ENCODE data around the gene TTI1.

The TTI1 gene

DNA sequence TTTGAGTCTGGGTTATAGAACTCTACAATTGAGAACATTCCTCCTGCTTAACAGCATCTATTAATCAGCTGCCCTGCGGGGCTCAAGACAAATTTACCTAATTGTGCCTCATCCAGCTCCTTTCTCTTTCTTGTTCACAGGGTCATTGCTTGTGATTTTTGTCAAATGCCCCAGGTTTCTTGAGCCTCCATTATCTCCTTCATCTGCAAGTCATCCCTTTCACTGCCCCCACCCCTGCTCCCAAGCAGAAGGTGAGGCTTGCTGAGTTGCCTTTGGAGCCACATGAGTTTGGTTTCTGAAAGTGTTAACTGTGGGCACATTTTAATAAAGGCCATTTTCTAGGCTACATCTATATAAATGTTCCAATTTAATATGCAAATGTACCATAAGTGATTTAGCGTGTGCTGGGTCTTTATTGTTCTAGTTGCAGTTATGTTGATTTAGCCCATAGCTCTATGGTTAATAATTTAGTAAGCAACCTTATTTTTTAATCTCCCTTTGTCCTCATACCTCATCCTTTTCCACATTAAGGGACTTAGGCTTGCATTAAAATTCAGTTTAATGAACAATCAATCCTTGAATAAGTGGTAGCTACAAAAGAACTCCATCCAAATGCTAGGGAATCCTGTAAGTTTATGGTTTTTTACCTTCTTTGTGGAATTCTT lies 74.3 kb downstream of the TTI1 start:
- no peak for DNase-seq

GRCh38 chr20:37956107-37956585 lies 77.1 kb downstream of the TTI1 start:
- DNase-seq, result no peak

DNA sequence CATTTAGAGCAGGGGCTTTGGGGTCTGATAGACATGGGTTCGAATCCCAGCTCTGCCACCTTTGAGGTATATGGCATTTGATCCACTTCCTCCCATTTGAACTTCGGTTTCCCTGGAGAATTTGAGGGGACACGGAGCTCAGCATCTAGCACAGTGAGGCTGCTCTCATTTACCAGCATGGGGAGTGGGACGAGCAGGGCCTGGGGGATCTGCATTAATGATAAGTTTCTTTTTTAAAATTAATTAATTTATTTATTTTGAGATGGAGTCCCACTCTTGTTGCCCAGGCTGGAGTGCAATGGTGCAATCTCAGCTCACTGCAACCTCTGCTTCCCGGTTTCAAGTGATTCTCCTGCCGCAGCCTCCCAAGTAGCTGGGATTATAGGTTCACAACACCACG lies 77.7 kb downstream of the TTI1 start:
- no peak for DNase-seq

DNA sequence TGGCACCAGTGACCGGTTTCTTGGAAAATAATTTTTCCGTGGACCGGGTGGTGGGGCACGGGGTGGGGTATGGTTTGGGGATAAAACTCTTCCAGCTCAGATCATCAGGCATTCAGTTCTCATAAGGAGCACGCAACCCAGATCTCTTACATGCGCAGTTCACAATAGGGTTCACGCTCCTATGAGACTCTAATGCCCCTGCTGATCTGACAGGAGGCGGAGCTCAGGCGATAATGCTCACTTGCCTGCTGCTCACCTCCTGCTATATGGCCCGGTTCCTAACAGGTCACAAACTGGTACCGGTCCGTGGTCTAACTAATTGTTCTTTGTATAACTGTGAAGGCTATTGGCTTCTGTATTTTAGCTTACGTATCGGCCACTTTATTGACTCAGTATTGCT lies 78.6 kb downstream of the TTI1 start:
- DNase-seq, result no peak

DNA sequence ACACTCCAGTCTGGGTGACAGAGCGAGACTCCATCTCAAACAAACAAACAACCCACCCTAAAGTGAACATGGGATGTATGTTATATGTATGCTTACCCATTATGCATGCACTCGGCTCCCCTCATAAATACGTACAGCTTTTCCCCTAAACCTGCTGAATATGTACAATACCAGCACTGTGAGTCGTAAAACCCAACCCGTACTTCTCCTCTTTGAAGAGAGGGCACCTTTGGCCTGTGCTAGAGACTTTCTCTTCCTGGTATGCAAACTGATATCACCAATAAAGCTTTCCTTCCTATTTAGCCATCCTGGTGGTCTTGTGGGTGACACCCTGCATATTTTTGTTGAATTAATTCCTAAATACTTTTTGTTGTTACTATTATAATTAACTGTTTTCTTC lies 79.1 kb downstream of the TTI1 start:
- DNase-seq, result no peak

- no peak for DNase-seq
Measured at GRCh38 chr20:37948956-37949355, 84.3 kb downstream of the TTI1 start.

GRCh38 chr20:37947943-37948342 lies 85.3 kb downstream of the TTI1 start:
- DNase-seq, result no peak

DNA sequence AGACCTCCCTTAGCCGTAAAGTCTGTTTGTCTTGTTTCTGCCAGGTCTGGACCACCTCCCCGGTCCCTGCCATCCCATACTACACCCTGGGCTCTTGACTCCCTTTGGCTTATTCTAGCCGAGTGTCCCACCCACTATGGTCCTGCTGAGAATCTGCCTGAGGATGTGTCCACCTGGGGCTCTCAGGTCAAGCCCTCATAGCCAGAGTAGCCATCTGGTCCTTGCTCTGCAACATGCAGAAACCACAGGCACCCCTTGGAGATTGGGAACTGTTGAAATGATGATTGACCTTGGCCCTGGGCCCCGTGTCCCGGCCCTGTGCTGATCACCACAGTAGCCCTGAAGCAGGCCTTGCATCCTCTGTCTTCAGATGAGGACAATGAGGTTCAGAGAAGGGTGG lies 86.3 kb downstream of the TTI1 start:
- DNase-seq, result no peak

- DNase-seq, result no peak
Measured at GRCh38 chr20:37945091-37945547, 88.1 kb downstream of the TTI1 start.

- no peak for DNase-seq
Measured at GRCh38 chr20:37944456-37944981, 88.7 kb downstream of the TTI1 start.

GRCh38 chr20:37943501-37944455 lies 89.5 kb downstream of the TTI1 start:
- no peak for DNase-seq

DNA sequence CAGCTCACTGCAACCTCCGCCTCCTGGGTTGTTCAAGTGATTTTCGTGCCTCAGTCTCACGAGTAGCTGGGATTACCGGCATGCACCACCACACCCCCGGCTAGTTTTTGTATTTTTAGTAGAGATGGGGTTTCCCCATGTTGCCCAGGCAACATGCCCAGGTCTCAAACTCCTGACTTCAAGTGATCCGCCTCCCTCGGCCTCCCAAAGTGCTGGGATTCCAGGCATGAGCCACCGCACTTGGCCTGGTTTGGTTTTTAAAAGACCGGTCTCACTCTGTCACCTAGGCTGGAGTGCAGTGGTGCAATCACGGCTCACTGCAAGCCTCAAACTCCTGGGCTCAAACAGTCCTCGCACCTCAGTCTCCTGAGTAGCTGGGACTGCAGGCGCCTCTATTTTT lies 90.2 kb downstream of the TTI1 start:
- no peak for DNase-seq

GRCh38 chr20:37941992-37942391 lies 91.3 kb downstream of the TTI1 start:
- no peak for DNase-seq

- no peak for DNase-seq
Measured at GRCh38 chr20:37941332-37941731, 91.9 kb downstream of the TTI1 start.

- DNase-seq, result no peak
Measured at GRCh38 chr20:37940858-37941257, 92.4 kb downstream of the TTI1 start.

- DNase-seq, result no peak
Measured at GRCh38 chr20:37939701-37940560, 93.3 kb downstream of the TTI1 start.

DNA sequence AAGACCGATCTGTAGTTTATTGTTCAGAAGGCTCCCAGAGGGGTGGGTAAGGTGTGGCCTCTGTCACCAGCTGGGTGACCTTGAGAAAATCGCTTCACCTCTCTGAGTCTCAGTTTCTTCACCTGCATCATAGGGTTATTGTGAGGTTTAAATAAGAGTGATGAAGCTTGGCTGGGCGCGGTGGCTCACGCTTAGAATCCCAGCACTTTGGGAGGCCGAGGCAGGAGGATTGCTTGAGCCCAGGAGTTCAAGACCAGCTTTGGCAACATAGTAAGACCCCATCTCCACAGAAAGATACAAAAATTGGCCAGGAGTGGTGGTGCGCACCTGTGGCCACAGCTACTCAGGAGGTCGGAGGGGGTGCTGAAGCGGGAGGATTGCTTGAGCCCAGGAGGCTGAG lies 94.3 kb downstream of the TTI1 start:
- DNase-seq, result no peak

- DNase-seq, result no peak
Measured at GRCh38 chr20:37938181-37938750, 95.0 kb downstream of the TTI1 start.

- DNase-seq, result no peak
Measured at GRCh38 chr20:37937686-37938085, 95.6 kb downstream of the TTI1 start.

DNA sequence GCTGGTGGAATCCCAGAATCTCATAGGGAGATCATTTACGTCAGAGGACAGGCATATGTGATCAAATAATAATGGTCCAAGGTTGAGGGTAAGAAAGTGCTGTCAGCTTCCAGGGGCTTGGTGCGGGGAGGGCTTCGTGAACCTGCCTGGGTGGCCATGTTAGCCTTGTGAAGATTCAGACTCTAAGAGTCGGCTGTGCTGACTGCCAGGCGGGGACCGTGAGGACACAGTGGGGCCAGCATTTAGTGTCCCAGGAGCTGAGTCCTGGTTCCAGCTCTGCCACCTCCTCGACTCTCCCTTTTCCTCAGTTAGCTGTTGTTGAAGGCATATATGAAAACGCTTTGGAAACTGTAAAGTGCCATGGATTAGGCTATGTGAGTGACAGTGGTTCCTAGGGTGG lies 96.8 kb downstream of the TTI1 start:
- DNase-seq, result no peak

GRCh38 chr20:37936041-37936440 lies 97.2 kb downstream of the TTI1 start:
- DNase-seq, result no peak

- DNase-seq, result no peak
Measured at GRCh38 chr20:37935435-37935834, 97.8 kb downstream of the TTI1 start.

Data from stimulated activated CD4-positive, alpha-beta T cell treated with anti-CD3 and anti-CD28 coated beads, Interleukin-1b, Interleukin-23, amount 100 ng/mL, for 48 hours (primary cell).